T-helper 2 cell treated with Interferon-gamma antibody and Interleukin-4, amounts not matched to agents 5 μg/mL and 100 μg/mL, for 36 hours (primary cell): Measurements from ENCODE around the gene PIPOX.

Experiments
- DNase-seq: peaks from one replicate; pipeline ENCODE4 v3.0.0; 2021; ENCODE audit warnings: low spot score
- H3K27ac Mint-ChIP-seq: one replicate; pipeline ENCODE4 v1.8.0; 2021; ENCODE audit warnings: mild to moderate bottlenecking, mixed read lengths
- H3K27me3 Mint-ChIP-seq: one replicate; pipeline ENCODE4 v1.8.0; 2021; ENCODE audit warnings: low read depth, mixed read lengths
- H3K36me3 Mint-ChIP-seq: one replicate; pipeline ENCODE4 v1.8.0; 2021; ENCODE audit warnings: low read depth, mixed read lengths
- H3K4me1 Mint-ChIP-seq: one replicate; pipeline ENCODE4 v1.8.0; 2021; ENCODE audit warnings: low read depth, mixed read lengths
- H3K4me3 Mint-ChIP-seq: one replicate; pipeline ENCODE4 v1.8.0; 2022; ENCODE audit warnings: mild to moderate bottlenecking, moderate library complexity, mixed read lengths
- H3K9me3 Mint-ChIP-seq: one replicate; pipeline ENCODE4 v1.8.0; 2021; ENCODE audit warnings: mixed read lengths

The PIPOX gene

GRCh38 chr17:29008591-29008990, 34.4 kb upstream of the PIPOX start:
- no peaks in the 10 kb centered on the region for H3K36me3 Mint-ChIP-seq
- no peak for DNase-seq
- H3K9me3 Mint-ChIP-seq: no peaks in the 10 kb centered on the region
- H3K27me3 Mint-ChIP-seq: peaks cover 43% of the 10 kb centered on the region
- H3K4me1 Mint-ChIP-seq: peaks cover 1% of the 10 kb centered on the region
- no peak overlapping the region for H3K27ac Mint-ChIP-seq
- H3K4me3 Mint-ChIP-seq: no peak overlapping the region

GRCh38 chr17:29010129-29010528, 32.8 kb upstream of the PIPOX start:
- Mint-ChIP-seq H3K4me3 (no peak overlapping the region), H3K27ac (no peak overlapping the region), H3K36me3 (no peaks in the 10 kb centered on the region), H3K9me3 (no peaks in the 10 kb centered on the region), H3K4me1 (peaks cover 1% of the 10 kb centered on the region), H3K27me3 (peaks cover 33% of the 10 kb centered on the region)
- DNase-seq: no peak

GRCh38 chr17:29010586-29010985, 32.4 kb upstream of the PIPOX start:
- no peak overlapping the region for H3K4me3 Mint-ChIP-seq
- H3K27ac Mint-ChIP-seq: no peak overlapping the region
- H3K4me1 Mint-ChIP-seq: peaks cover 1% of the 10 kb centered on the region
- no peaks in the 10 kb centered on the region for H3K9me3 Mint-ChIP-seq
- DNase-seq: no peak
- H3K36me3 Mint-ChIP-seq: no peaks in the 10 kb centered on the region
- peaks cover 30% of the 10 kb centered on the region for H3K27me3 Mint-ChIP-seq

GRCh38 chr17:29012535-29012934, 30.4 kb upstream of the PIPOX start:
- no peak for DNase-seq
- no peak overlapping the region for H3K27ac Mint-ChIP-seq
- no peaks in the 10 kb centered on the region for H3K36me3 Mint-ChIP-seq
- peaks cover 24% of the 10 kb centered on the region for H3K27me3 Mint-ChIP-seq
- no peak overlapping the region for H3K4me3 Mint-ChIP-seq
- no peaks in the 10 kb centered on the region for H3K9me3 Mint-ChIP-seq
- H3K4me1 Mint-ChIP-seq: no peaks in the 10 kb centered on the region

- no peak overlapping the region for H3K4me3 Mint-ChIP-seq
These were observed 28.2 kb upstream of the PIPOX start for GRCh38 chr17:29014716-29015115.

GRCh38 chr17:29016345-29017210, 26.4 kb upstream of the PIPOX start:
- H3K36me3 Mint-ChIP-seq: no peaks in the 10 kb centered on the region

More at GRCh38 chr17:29014716-29015115, 28.2 kb upstream of the PIPOX start:
- no peaks in the 10 kb centered on the region for H3K36me3 Mint-ChIP-seq
- H3K9me3 Mint-ChIP-seq: no peaks in the 10 kb centered on the region
- no peaks in the 10 kb centered on the region for H3K4me1 Mint-ChIP-seq
- H3K27ac Mint-ChIP-seq: no peak overlapping the region
- no peak for DNase-seq
- H3K27me3 Mint-ChIP-seq: peaks cover 37% of the 10 kb centered on the region

GRCh38 chr17:29018788-29019474, 24.0 kb upstream of the PIPOX start:
- Mint-ChIP-seq H3K36me3 (no peaks in the 10 kb centered on the region), H3K4me3 (no peak overlapping the region), H3K9me3 (no peaks in the 10 kb centered on the region), H3K27me3 (peaks cover 57% of the 10 kb centered on the region), H3K27ac (no peak overlapping the region), H3K4me1 (no peaks in the 10 kb centered on the region)
- DNase-seq: no peak

More at GRCh38 chr17:29016345-29017210, 26.4 kb upstream of the PIPOX start:
- Mint-ChIP-seq H3K4me1 (no peaks in the 10 kb centered on the region), H3K9me3 (no peaks in the 10 kb centered on the region), H3K27ac (no peak overlapping the region), H3K4me3 (no peak overlapping the region), H3K27me3 (peaks cover 43% of the 10 kb centered on the region)
- DNase-seq: no peak

- Mint-ChIP-seq H3K36me3 (no peaks in the 10 kb centered on the region), H3K27me3 (peaks cover 59% of the 10 kb centered on the region), H3K27ac (no peak overlapping the region), H3K4me1 (no peaks in the 10 kb centered on the region), H3K4me3 (no peak overlapping the region), H3K9me3 (no peaks in the 10 kb centered on the region)
- DNase-seq: no peak
These were observed 23.3 kb upstream of the PIPOX start for GRCh38 chr17:29019475-29020181.

GRCh38 chr17:29020576-29020975, 22.4 kb upstream of the PIPOX start:
- H3K36me3 Mint-ChIP-seq: no peaks in the 10 kb centered on the region
- peaks cover 57% of the 10 kb centered on the region for H3K27me3 Mint-ChIP-seq
- no peaks in the 10 kb centered on the region for H3K4me1 Mint-ChIP-seq
- no peak overlapping the region for H3K4me3 Mint-ChIP-seq
- no peak for DNase-seq
- no peaks in the 10 kb centered on the region for H3K9me3 Mint-ChIP-seq
- no peak overlapping the region for H3K27ac Mint-ChIP-seq

- DNase-seq: no peak
- Mint-ChIP-seq H3K27me3 (peaks cover 55% of the 10 kb centered on the region), H3K9me3 (no peaks in the 10 kb centered on the region), H3K4me1 (no peaks in the 10 kb centered on the region), H3K27ac (no peak overlapping the region), H3K4me3 (no peak overlapping the region), H3K36me3 (no peaks in the 10 kb centered on the region)
These were observed 21.7 kb upstream of the PIPOX start for GRCh38 chr17:29021226-29021625.

GRCh38 chr17:29022074-29022473, 20.9 kb upstream of the PIPOX start:
- Mint-ChIP-seq H3K9me3 (no peaks in the 10 kb centered on the region), H3K27ac (no peak overlapping the region), H3K4me3 (no peak overlapping the region), H3K4me1 (no peaks in the 10 kb centered on the region), H3K36me3 (no peaks in the 10 kb centered on the region), H3K27me3 (peaks cover 52% of the 10 kb centered on the region)
- DNase-seq: no peak

- Mint-ChIP-seq H3K4me1 (no peaks in the 10 kb centered on the region), H3K9me3 (no peaks in the 10 kb centered on the region), H3K27me3 (peaks cover 36% of the 10 kb centered on the region), H3K4me3 (no peak overlapping the region), H3K27ac (no peak overlapping the region), H3K36me3 (no peaks in the 10 kb centered on the region)
- no peak for DNase-seq
These were observed 18.5 kb upstream of the PIPOX start for GRCh38 chr17:29024316-29024952.

- H3K27me3 Mint-ChIP-seq: peaks cover 33% of the 10 kb centered on the region
- no peaks in the 10 kb centered on the region for H3K4me1 Mint-ChIP-seq
- no peaks in the 10 kb centered on the region for H3K36me3 Mint-ChIP-seq
- DNase-seq: no peak
- H3K9me3 Mint-ChIP-seq: peaks cover 9% of the 10 kb centered on the region
- H3K27ac Mint-ChIP-seq: no peak overlapping the region
- no peak overlapping the region for H3K4me3 Mint-ChIP-seq
These were observed 11.5 kb upstream of the PIPOX start for GRCh38 chr17:29031488-29031887.
